GM19043 (cell line): ENCODE data around the gene KIF6.

Experiments
- ATAC-seq: cut with Tn5 transposase; IDR thresholded peaks from one replicate; pipeline ENCODE4 v1.9.1; 2021; ENCODE audit warnings: low read depth; ENCODE audit not compliant: unreplicated experiment

Gene KIF6

GRCh38 chr6:39362487-39362865 lies 362.7 kb downstream of the KIF6 start:
- ATAC-seq: no peak

GRCh38 chr6:39361657-39362486 lies 363.3 kb downstream of the KIF6 start:
- peak; percentile 63 for ATAC-seq

- ATAC-seq: no peak
Observed at GRCh38 chr6:39360378-39360777, 364.8 kb downstream of the KIF6 start.

GRCh38 chr6:39357998-39358686 lies 367.1 kb downstream of the KIF6 start:
- ATAC-seq: no peak

GRCh38 chr6:39353698-39354315 lies 371.4 kb downstream of the KIF6 start:
- no peak for ATAC-seq

GRCh38 chr6:39350723-39351505 lies 374.3 kb downstream of the KIF6 start:
- ATAC-seq: no peak

- ATAC-seq: no peak
Observed at GRCh38 chr6:39348740-39349139, 376.5 kb downstream of the KIF6 start.

- ATAC-seq: no peak
Observed at GRCh38 chr6:39347906-39348585, 377.2 kb downstream of the KIF6 start.

- ATAC-seq: no peak
Observed at GRCh38 chr6:39347206-39347605, 378.0 kb downstream of the KIF6 start.

- no peak for ATAC-seq
Observed at GRCh38 chr6:39344821-39345280, 380.4 kb downstream of the KIF6 start.

- ATAC-seq: no peak
Observed at GRCh38 chr6:39343396-39343870, 381.8 kb downstream of the KIF6 start.

- peak; percentile 65 for ATAC-seq
Observed at GRCh38 chr6:39342692-39343395, 382.4 kb downstream of the KIF6 start.

- ATAC-seq: no peak
Observed at GRCh38 chr6:39341937-39342336, 383.3 kb downstream of the KIF6 start.

GRCh38 chr6:39341352-39341751 lies 383.9 kb downstream of the KIF6 start:
- no peak for ATAC-seq

GRCh38 chr6:39339868-39340550 lies 385.2 kb downstream of the KIF6 start:
- ATAC-seq: no peak

- no peak for ATAC-seq
Observed at GRCh38 chr6:39339096-39339867, 385.9 kb downstream of the KIF6 start.

GRCh38 chr6:39338397-39338796 lies 386.8 kb downstream of the KIF6 start:
- no peak for ATAC-seq
